HG03565 (cell line): Measurements from ENCODE around the gene NKAIN2.
"Not testable (repeated sequence)": the region's sequence is repeated elsewhere in the genome, so short reads cannot be mapped to it uniquely, and the experiment has no call there.

Experiments used
- ATAC-seq: cut with Tn5 transposase; IDR thresholded peaks from one replicate; pipeline ENCODE4 v1.9.1; 2021; ENCODE audit warnings: mild to moderate bottlenecking, moderate library complexity; ENCODE audit not compliant: unreplicated experiment

Gene NKAIN2

GRCh38 chr6:124294574-124295200 is 491.0 kb downstream of the NKAIN2 start:
- no peak for ATAC-seq

GRCh38 chr6:124297507-124297906 is 493.8 kb downstream of the NKAIN2 start:
- no peak for ATAC-seq

GRCh38 chr6:124298730-124299129 is 495.1 kb downstream of the NKAIN2 start:
- ATAC-seq, result no peak

GRCh38 chr6:124300907-124301306 is 497.2 kb downstream of the NKAIN2 start:
- ATAC-seq, result not testable (repeated sequence)

- no peak for ATAC-seq
Observed at GRCh38 chr6:124303971-124304370, 500.3 kb downstream of the NKAIN2 start.

- no peak for ATAC-seq
Observed at GRCh38 chr6:124310139-124310538, 506.5 kb downstream of the NKAIN2 start.

- no peak for ATAC-seq
Observed at GRCh38 chr6:124319410-124319809, 515.7 kb downstream of the NKAIN2 start.

- no peak for ATAC-seq
Observed at GRCh38 chr6:124324237-124324636, 520.6 kb downstream of the NKAIN2 start.

GRCh38 chr6:124330197-124330596 is 526.5 kb downstream of the NKAIN2 start:
- ATAC-seq, result no peak

GRCh38 chr6:124334359-124334758 is 530.7 kb downstream of the NKAIN2 start:
- no peak for ATAC-seq

- ATAC-seq, result no peak
Observed at GRCh38 chr6:124339610-124340334, 536.1 kb downstream of the NKAIN2 start.

GRCh38 chr6:124348339-124348738 is 544.7 kb downstream of the NKAIN2 start:
- ATAC-seq, result not testable (repeated sequence)

- ATAC-seq, result no peak
Observed at GRCh38 chr6:124355146-124355545, 551.5 kb downstream of the NKAIN2 start.

- ATAC-seq, result no peak
Observed at GRCh38 chr6:124356276-124356810, 552.7 kb downstream of the NKAIN2 start.

GRCh38 chr6:124356811-124357210 is 553.1 kb downstream of the NKAIN2 start:
- no peak for ATAC-seq

GRCh38 chr6:124368131-124368530 is 564.5 kb downstream of the NKAIN2 start:
- ATAC-seq, result no peak

GRCh38 chr6:124371974-124372475 is 568.4 kb downstream of the NKAIN2 start:
- no peak for ATAC-seq

- no peak for ATAC-seq
Observed at GRCh38 chr6:124373386-124373785, 569.7 kb downstream of the NKAIN2 start.

- no peak for ATAC-seq
Observed at GRCh38 chr6:124389127-124389526, 585.5 kb downstream of the NKAIN2 start.

GRCh38 chr6:124393536-124393935 is 589.9 kb downstream of the NKAIN2 start:
- no peak for ATAC-seq

GRCh38 chr6:124396361-124396760 is 592.7 kb downstream of the NKAIN2 start:
- ATAC-seq, result no peak
